ENCODE measurements around the gene PAFAH2.

Gene PAFAH2

GRCh38 chr1:26020330-26020768 lies 22.5 kb upstream of the PAFAH2 start:
- Histone ChIP-seq H3K36me3 (ENCODE audit: control insufficient read depth in 1 of 2, insufficient read depth in 2 of 2, low read length in 2 of 2) (no peaks in the 10 kb centered on the region), H3K27ac (ENCODE audit: low read length) (no peak overlapping the region), H3K9me3 (ENCODE audit: control insufficient read depth in 1 of 2, low read length in 2 of 2) (no peaks in the 10 kb centered on the region), H3K4me1 (ENCODE audit: control insufficient read depth in 1 of 2, insufficient read depth in 2 of 2, low read length in 2 of 2) (peaks cover 0 to 36% of the 10 kb centered on the region in 2 donors), H3K4me3 (ENCODE audit: low read depth in 1 of 2, low read length in 2 of 2) (peak overlapping the region in 1 of 2 donors; percentile 12), H3K27me3 (ENCODE audit: low read depth, low read length) (no peaks in the 10 kb centered on the region)

- Histone ChIP-seq H3K4me1 (ENCODE audit: control insufficient read depth in 1 of 2, insufficient read depth in 2 of 2, low read length in 2 of 2) (peaks cover 0 to 36% of the 10 kb centered on the region in 2 donors), H3K27me3 (ENCODE audit: low read depth, low read length) (no peaks in the 10 kb centered on the region), H3K36me3 (ENCODE audit: control insufficient read depth in 1 of 2, insufficient read depth in 2 of 2, low read length in 2 of 2) (no peaks in the 10 kb centered on the region), H3K27ac (ENCODE audit: low read length) (no peak overlapping the region), H3K9me3 (ENCODE audit: control insufficient read depth in 1 of 2, low read length in 2 of 2) (no peaks in the 10 kb centered on the region), H3K4me3 (ENCODE audit: low read depth in 1 of 2, low read length in 2 of 2) (peak overlapping the region in 1 of 2 donors; percentile 12)
Observed at GRCh38 chr1:26019641-26020315, 21.9 kb upstream of the PAFAH2 start.

GRCh38 chr1:26017606-26018005 lies 19.7 kb upstream of the PAFAH2 start:
- H3K4me3 ChIP-seq (ENCODE audit: low read depth in 1 of 2, low read length in 2 of 2) = no peak overlapping the region
- H3K4me1 ChIP-seq (ENCODE audit: control insufficient read depth in 1 of 2, insufficient read depth in 2 of 2, low read length in 2 of 2) = peaks cover 0 to 36% of the 10 kb centered on the region in 2 donors
- H3K27ac ChIP-seq (ENCODE audit: low read length) = no peak overlapping the region
- H3K27me3 ChIP-seq (ENCODE audit: low read depth, low read length) = no peaks in the 10 kb centered on the region
- no peaks in the 10 kb centered on the region for H3K36me3 ChIP-seq (ENCODE audit: control insufficient read depth in 1 of 2, insufficient read depth in 2 of 2, low read length in 2 of 2)
- H3K9me3 ChIP-seq (ENCODE audit: control insufficient read depth in 1 of 2, low read length in 2 of 2) = no peaks in the 10 kb centered on the region

GRCh38 chr1:26016953-26017545 lies 19.2 kb upstream of the PAFAH2 start:
- Histone ChIP-seq H3K27me3 (ENCODE audit: low read depth, low read length) (no peaks in the 10 kb centered on the region), H3K36me3 (ENCODE audit: control insufficient read depth in 1 of 2, insufficient read depth in 2 of 2, low read length in 2 of 2) (no peaks in the 10 kb centered on the region), H3K4me3 (ENCODE audit: low read depth in 1 of 2, low read length in 2 of 2) (no peak overlapping the region), H3K27ac (ENCODE audit: low read length) (no peak overlapping the region), H3K4me1 (ENCODE audit: control insufficient read depth in 1 of 2, insufficient read depth in 2 of 2, low read length in 2 of 2) (peaks cover 0 to 32% of the 10 kb centered on the region in 2 donors), H3K9me3 (ENCODE audit: control insufficient read depth in 1 of 2, low read length in 2 of 2) (no peaks in the 10 kb centered on the region)

- H3K9me3 ChIP-seq (ENCODE audit: control insufficient read depth in 1 of 2, low read length in 2 of 2) = no peaks in the 10 kb centered on the region
- H3K27me3 ChIP-seq (ENCODE audit: low read depth, low read length) = no peaks in the 10 kb centered on the region
- peaks cover 0 to 26% of the 10 kb centered on the region in 2 donors for H3K4me1 ChIP-seq (ENCODE audit: control insufficient read depth in 1 of 2, insufficient read depth in 2 of 2, low read length in 2 of 2)
- no peaks in the 10 kb centered on the region for H3K36me3 ChIP-seq (ENCODE audit: control insufficient read depth in 1 of 2, insufficient read depth in 2 of 2, low read length in 2 of 2)
- no peak overlapping the region for H3K27ac ChIP-seq (ENCODE audit: low read length)
- H3K4me3 ChIP-seq (ENCODE audit: low read depth in 1 of 2, low read length in 2 of 2) = no peak overlapping the region
Observed at GRCh38 chr1:26016258-26016952, 18.5 kb upstream of the PAFAH2 start.

GRCh38 chr1:26015358-26015757 lies 17.5 kb upstream of the PAFAH2 start:
- Histone ChIP-seq H3K27ac (ENCODE audit: low read length) (no peak overlapping the region), H3K4me1 (ENCODE audit: control insufficient read depth in 1 of 2, insufficient read depth in 2 of 2, low read length in 2 of 2) (peaks cover 0 to 16% of the 10 kb centered on the region in 2 donors), H3K4me3 (ENCODE audit: low read depth in 1 of 2, low read length in 2 of 2) (no peak overlapping the region), H3K9me3 (ENCODE audit: control insufficient read depth in 1 of 2, low read length in 2 of 2) (no peaks in the 10 kb centered on the region), H3K27me3 (ENCODE audit: low read depth, low read length) (no peaks in the 10 kb centered on the region), H3K36me3 (ENCODE audit: control insufficient read depth in 1 of 2, insufficient read depth in 2 of 2, low read length in 2 of 2) (no peaks in the 10 kb centered on the region)

GRCh38 chr1:26014179-26014578 lies 16.3 kb upstream of the PAFAH2 start:
- Histone ChIP-seq H3K9me3 (ENCODE audit: control insufficient read depth in 1 of 2, low read length in 2 of 2) (no peaks in the 10 kb centered on the region), H3K27ac (ENCODE audit: low read length) (no peak overlapping the region), H3K27me3 (ENCODE audit: low read depth, low read length) (no peaks in the 10 kb centered on the region), H3K4me1 (ENCODE audit: control insufficient read depth in 1 of 2, insufficient read depth in 2 of 2, low read length in 2 of 2) (peaks cover 0 to 9% of the 10 kb centered on the region in 2 donors), H3K36me3 (ENCODE audit: control insufficient read depth in 1 of 2, insufficient read depth in 2 of 2, low read length in 2 of 2) (no peaks in the 10 kb centered on the region), H3K4me3 (ENCODE audit: low read depth in 1 of 2, low read length in 2 of 2) (no peak overlapping the region)

- Histone ChIP-seq H3K4me3 (ENCODE audit: low read depth in 1 of 2, low read length in 2 of 2) (no peak overlapping the region), H3K36me3 (ENCODE audit: control insufficient read depth in 1 of 2, insufficient read depth in 2 of 2, low read length in 2 of 2) (no peaks in the 10 kb centered on the region), H3K4me1 (ENCODE audit: control insufficient read depth in 1 of 2, insufficient read depth in 2 of 2, low read length in 2 of 2) (peaks cover 0 to 9% of the 10 kb centered on the region in 2 donors), H3K27me3 (ENCODE audit: low read depth, low read length) (no peaks in the 10 kb centered on the region), H3K27ac (ENCODE audit: low read length) (no peak overlapping the region), H3K9me3 (ENCODE audit: control insufficient read depth in 1 of 2, low read length in 2 of 2) (no peaks in the 10 kb centered on the region)
Observed at GRCh38 chr1:26012864-26013263, 15.0 kb upstream of the PAFAH2 start.

- no peaks in the 10 kb centered on the region for H3K36me3 ChIP-seq (ENCODE audit: control insufficient read depth in 1 of 2, insufficient read depth in 2 of 2, low read length in 2 of 2)
Observed at GRCh38 chr1:26010825-26011224, 13.0 kb upstream of the PAFAH2 start.

GRCh38 chr1:26009796-26010447 lies 12.1 kb upstream of the PAFAH2 start:
- peaks cover 0 to 4% of the 10 kb centered on the region in 2 donors for H3K4me1 ChIP-seq (ENCODE audit: control insufficient read depth in 1 of 2, insufficient read depth in 2 of 2, low read length in 2 of 2)
- H3K9me3 ChIP-seq (ENCODE audit: control insufficient read depth in 1 of 2, low read length in 2 of 2) = no peaks in the 10 kb centered on the region
- H3K36me3 ChIP-seq (ENCODE audit: control insufficient read depth in 1 of 2, insufficient read depth in 2 of 2, low read length in 2 of 2) = no peaks in the 10 kb centered on the region
- no peak overlapping the region for H3K4me3 ChIP-seq (ENCODE audit: low read depth in 1 of 2, low read length in 2 of 2)
- H3K27me3 ChIP-seq (ENCODE audit: low read depth, low read length) = no peaks in the 10 kb centered on the region
- H3K27ac ChIP-seq (ENCODE audit: low read length) = no peak overlapping the region

More at GRCh38 chr1:26010825-26011224, 13.0 kb upstream of the PAFAH2 start:
- Histone ChIP-seq H3K4me3 (ENCODE audit: low read depth in 1 of 2, low read length in 2 of 2) (no peak overlapping the region), H3K27me3 (ENCODE audit: low read depth, low read length) (no peaks in the 10 kb centered on the region), H3K27ac (ENCODE audit: low read length) (no peak overlapping the region), H3K9me3 (ENCODE audit: control insufficient read depth in 1 of 2, low read length in 2 of 2) (no peaks in the 10 kb centered on the region), H3K4me1 (ENCODE audit: control insufficient read depth in 1 of 2, insufficient read depth in 2 of 2, low read length in 2 of 2) (no peaks in the 10 kb centered on the region)

- Histone ChIP-seq H3K9me3 (ENCODE audit: control insufficient read depth in 1 of 2, low read length in 2 of 2) (no peaks in the 10 kb centered on the region), H3K27ac (ENCODE audit: low read length) (no peak overlapping the region), H3K36me3 (ENCODE audit: control insufficient read depth in 1 of 2, insufficient read depth in 2 of 2, low read length in 2 of 2) (no peaks in the 10 kb centered on the region), H3K27me3 (ENCODE audit: low read depth, low read length) (no peaks in the 10 kb centered on the region), H3K4me1 (ENCODE audit: control insufficient read depth in 1 of 2, insufficient read depth in 2 of 2, low read length in 2 of 2) (peaks cover 0 to 4% of the 10 kb centered on the region in 2 donors), H3K4me3 (ENCODE audit: low read depth in 1 of 2, low read length in 2 of 2) (no peak overlapping the region)
Observed at GRCh38 chr1:26006710-26007109, 8.8 kb upstream of the PAFAH2 start.
